ENCODE data around the gene NR3C2. TPM values are rescaled to one million over a fixed set of nuclear protein-coding genes. Genes with fewer than 3 reads are reported as not detected.

The NR3C2 gene
- total RNA-seq = 15.1 and 16.1 TPM in 2 replicates

GRCh38 chr4:148441986-148442831, at the start of gene NR3C2:
TSS of gene NR3C2 (minus strand) at chr4:148442414.

All from mammary microvascular endothelial cell (primary cell).